ENCODE measurements around the gene CXXC4.

CXXC4 gene

DNA sequence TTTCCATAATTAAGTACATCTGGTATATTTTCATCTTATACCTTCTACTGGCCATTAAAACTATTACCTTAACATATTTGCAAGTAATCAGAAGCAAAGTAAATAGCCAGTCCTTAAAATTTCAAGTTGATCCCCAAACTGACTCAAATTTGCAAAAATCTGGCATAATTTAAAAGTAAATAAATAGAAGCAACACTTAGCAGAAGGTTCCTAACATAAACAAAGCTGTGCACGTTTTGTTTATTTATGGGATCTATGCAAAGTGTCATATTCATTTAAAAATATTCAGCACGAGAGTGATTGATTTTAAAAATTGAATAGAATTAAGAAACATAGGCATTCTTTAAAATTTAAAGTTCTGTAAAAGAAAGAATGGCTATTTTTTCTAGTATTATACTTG, 9.8 kb upstream of the CXXC4 start:
- H3K4me3 ChIP-seq (ENCODE audit: low read length), result no peak overlapping the region
- no peaks in the 10 kb centered on the region for H3K9me3 ChIP-seq (ENCODE audit: control insufficient read depth, insufficient read depth, low read length)
- no peaks in the 10 kb centered on the region for H3K36me3 ChIP-seq (ENCODE audit: control insufficient read depth, insufficient read depth, low read length)
- no peaks in the 10 kb centered on the region for H3K27me3 ChIP-seq (ENCODE audit: control insufficient read depth, insufficient read depth, low read length)
- no peak for DNase-seq (ENCODE audit: low read depth, low spot score)
- H3K27ac ChIP-seq (ENCODE audit: low read length), result no peak overlapping the region
- WGBS (ENCODE audit: insufficient coverage, insufficient read length), result 100% methylated on average over 1 of the region's 2 CpGs
- H3K4me1 ChIP-seq (ENCODE audit: control insufficient read depth, insufficient read depth, low read length), result no peaks in the 10 kb centered on the region

DNA sequence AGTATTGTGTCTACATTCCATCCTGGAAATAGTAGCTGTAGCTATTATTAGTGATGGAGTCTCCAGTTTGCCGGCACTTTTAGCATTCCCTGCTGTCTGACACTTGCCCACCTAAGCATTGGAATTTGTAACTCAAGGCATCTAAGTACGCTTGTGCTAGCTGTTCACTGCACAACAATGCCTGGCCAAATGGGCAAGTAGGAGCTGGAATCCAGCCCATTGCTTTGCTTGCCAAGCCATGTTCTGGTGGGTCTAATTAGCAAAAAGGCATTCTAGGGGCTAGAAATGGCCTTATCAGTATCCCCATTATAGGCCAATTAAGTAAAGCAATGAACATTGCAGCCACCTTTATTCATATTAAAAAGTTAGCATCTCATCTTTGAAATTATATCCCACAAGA, 7.8 kb upstream of the CXXC4 start:
- no peak for DNase-seq (ENCODE audit: low read depth, low spot score)
- no peak overlapping the region for H3K4me3 ChIP-seq (ENCODE audit: low read length)
- no CpG with 5 or more reads among the region's 2 CpGs for WGBS (ENCODE audit: insufficient coverage, insufficient read length)
- no peak overlapping the region for H3K27ac ChIP-seq (ENCODE audit: low read length)
- H3K27me3 ChIP-seq (ENCODE audit: control insufficient read depth, insufficient read depth, low read length), result no peaks in the 10 kb centered on the region
- H3K36me3 ChIP-seq (ENCODE audit: control insufficient read depth, insufficient read depth, low read length), result no peaks in the 10 kb centered on the region
- H3K4me1 ChIP-seq (ENCODE audit: control insufficient read depth, insufficient read depth, low read length), result no peaks in the 10 kb centered on the region
- no peaks in the 10 kb centered on the region for H3K9me3 ChIP-seq (ENCODE audit: control insufficient read depth, insufficient read depth, low read length)

GRCh38 chr4:104501290-104501689, 6.6 kb upstream of the CXXC4 start:
- no peak for DNase-seq (ENCODE audit: low read depth, low spot score)
- H3K4me3 ChIP-seq (ENCODE audit: low read length), result no peak overlapping the region
- WGBS (ENCODE audit: insufficient coverage, insufficient read length), result no CpG with 5 or more reads among the region's 3 CpGs

GRCh38 chr4:104500442-104500841, 5.7 kb upstream of the CXXC4 start:
- DNase-seq (ENCODE audit: low read depth, low spot score), result no peak
- Histone ChIP-seq H3K36me3 (ENCODE audit: control insufficient read depth, insufficient read depth, low read length) (no peaks in the 10 kb centered on the region), H3K4me3 (ENCODE audit: low read length) (no peak overlapping the region), H3K27ac (ENCODE audit: low read length) (no peak overlapping the region), H3K27me3 (ENCODE audit: control insufficient read depth, insufficient read depth, low read length) (no peaks in the 10 kb centered on the region), H3K9me3 (ENCODE audit: control insufficient read depth, insufficient read depth, low read length) (no peaks in the 10 kb centered on the region), H3K4me1 (ENCODE audit: control insufficient read depth, insufficient read depth, low read length) (no peaks in the 10 kb centered on the region)
- 100% methylated on average over 2 of the region's 5 CpGs for WGBS (ENCODE audit: insufficient coverage, insufficient read length)

More at GRCh38 chr4:104501290-104501689, 6.6 kb upstream of the CXXC4 start:
- Histone ChIP-seq H3K9me3 (ENCODE audit: control insufficient read depth, insufficient read depth, low read length) (no peaks in the 10 kb centered on the region), H3K27me3 (ENCODE audit: control insufficient read depth, insufficient read depth, low read length) (no peaks in the 10 kb centered on the region), H3K4me1 (ENCODE audit: control insufficient read depth, insufficient read depth, low read length) (no peaks in the 10 kb centered on the region), H3K27ac (ENCODE audit: low read length) (no peak overlapping the region), H3K36me3 (ENCODE audit: control insufficient read depth, insufficient read depth, low read length) (no peaks in the 10 kb centered on the region)

DNA sequence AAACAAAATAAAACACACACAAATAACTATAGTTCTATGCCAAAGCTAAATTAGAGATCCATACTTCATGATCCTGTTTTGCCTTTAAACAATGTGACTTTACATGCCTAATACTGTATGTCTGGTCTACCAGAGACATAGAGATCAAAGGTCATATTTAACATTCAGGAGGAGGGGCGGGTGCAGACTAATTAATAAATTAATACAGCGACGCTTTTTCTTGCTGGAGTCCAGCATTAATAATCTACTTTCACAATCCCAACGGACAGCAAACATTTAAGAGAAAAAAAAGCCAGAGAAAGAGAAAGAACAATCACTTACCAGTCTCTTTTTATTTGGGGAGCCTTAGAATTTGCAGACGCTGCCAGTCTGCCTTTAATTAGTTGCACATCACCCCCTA, 509 bp downstream of the CXXC4 start:
- no CpG with 5 or more reads among the region's 5 CpGs for WGBS (ENCODE audit: insufficient coverage, insufficient read length)

DNA sequence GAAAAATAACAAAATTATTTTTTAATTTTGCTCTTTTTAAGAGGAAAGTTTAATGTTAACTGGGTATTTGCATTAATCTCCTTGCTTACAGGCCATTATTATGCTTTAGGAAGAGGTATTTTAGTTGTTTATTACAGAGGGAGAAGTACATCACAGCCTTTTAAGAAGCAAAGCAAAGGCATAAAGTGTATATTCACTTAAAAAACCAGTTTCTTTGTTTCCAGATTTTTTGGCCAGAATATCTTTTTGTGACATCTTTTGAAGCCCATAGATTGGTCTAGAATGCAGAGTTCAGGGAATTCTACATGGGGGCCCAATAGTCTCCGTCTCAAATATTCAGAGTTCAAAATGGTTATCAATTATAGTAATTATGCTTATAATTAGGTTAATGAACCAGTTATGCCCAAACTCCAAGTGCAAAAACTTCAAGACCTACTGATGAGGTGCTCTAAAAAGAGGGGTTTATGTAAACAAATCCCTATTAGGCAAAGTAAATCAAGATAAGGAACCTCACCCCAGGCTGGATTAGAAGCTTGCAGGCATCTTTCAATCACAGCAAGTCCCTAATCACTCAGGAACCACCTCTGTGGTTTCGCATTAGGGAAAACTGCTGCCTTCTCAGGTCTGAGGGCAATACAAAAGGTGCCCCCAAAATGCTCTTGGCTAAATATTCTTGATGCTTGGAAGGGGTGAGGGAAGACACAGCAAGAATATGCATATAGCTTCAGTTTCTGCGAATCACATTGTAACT, 1.4 kb downstream of the CXXC4 start:
- Histone ChIP-seq H3K4me3 (ENCODE audit: low read length) (no peak overlapping the region), H3K9me3 (ENCODE audit: control insufficient read depth, insufficient read depth, low read length) (no peaks in the 10 kb centered on the region)

More for the DNA sequence above, 509 bp downstream of the CXXC4 start:
- Histone ChIP-seq H3K4me1 (ENCODE audit: control insufficient read depth, insufficient read depth, low read length) (peaks cover 2% of the 10 kb centered on the region; the same call in 1 of the 2 replicates), H3K36me3 (ENCODE audit: control insufficient read depth, insufficient read depth, low read length) (no peaks in the 10 kb centered on the region), H3K27me3 (ENCODE audit: control insufficient read depth, insufficient read depth, low read length) (no peaks in the 10 kb centered on the region), H3K4me3 (ENCODE audit: low read length) (peak overlapping the region; percentile 65; the same call in 1 of the 2 replicates), H3K27ac (ENCODE audit: low read length) (no peak overlapping the region), H3K9me3 (ENCODE audit: control insufficient read depth, insufficient read depth, low read length) (no peaks in the 10 kb centered on the region)
- DNase-seq (ENCODE audit: low read depth, low spot score), result no peak

GRCh38 chr4:104492183-104492771, 2.4 kb downstream of the CXXC4 start:
- H3K27ac ChIP-seq (ENCODE audit: low read length), result no peak overlapping the region
- peak overlapping the region; percentile 98; the same call in 1 of the 2 replicates for H3K4me3 ChIP-seq (ENCODE audit: low read length)
- H3K36me3 ChIP-seq (ENCODE audit: control insufficient read depth, insufficient read depth, low read length), result no peaks in the 10 kb centered on the region
- no peaks in the 10 kb centered on the region for H3K27me3 ChIP-seq (ENCODE audit: control insufficient read depth, insufficient read depth, low read length)
- H3K9me3 ChIP-seq (ENCODE audit: control insufficient read depth, insufficient read depth, low read length), result no peaks in the 10 kb centered on the region
- peaks cover 2% of the 10 kb centered on the region; the same call in 1 of the 2 replicates for H3K4me1 ChIP-seq (ENCODE audit: control insufficient read depth, insufficient read depth, low read length)
- no peak for DNase-seq (ENCODE audit: low read depth, low spot score)
- no CpG with 5 or more reads among the region's 7 CpGs for WGBS (ENCODE audit: insufficient coverage, insufficient read length)

More for the DNA sequence above, 1.4 kb downstream of the CXXC4 start:
- no peak overlapping the region for H3K27ac ChIP-seq (ENCODE audit: low read length)
- H3K27me3 ChIP-seq (ENCODE audit: control insufficient read depth, insufficient read depth, low read length), result no peaks in the 10 kb centered on the region
- WGBS (ENCODE audit: insufficient coverage, insufficient read length), result no CpG with 5 or more reads among the region's 3 CpGs
- no peaks in the 10 kb centered on the region for H3K36me3 ChIP-seq (ENCODE audit: control insufficient read depth, insufficient read depth, low read length)
- no peak for DNase-seq (ENCODE audit: low read depth, low spot score)
- peaks cover 2% of the 10 kb centered on the region; the same call in 1 of the 2 replicates for H3K4me1 ChIP-seq (ENCODE audit: control insufficient read depth, insufficient read depth, low read length)

DNA sequence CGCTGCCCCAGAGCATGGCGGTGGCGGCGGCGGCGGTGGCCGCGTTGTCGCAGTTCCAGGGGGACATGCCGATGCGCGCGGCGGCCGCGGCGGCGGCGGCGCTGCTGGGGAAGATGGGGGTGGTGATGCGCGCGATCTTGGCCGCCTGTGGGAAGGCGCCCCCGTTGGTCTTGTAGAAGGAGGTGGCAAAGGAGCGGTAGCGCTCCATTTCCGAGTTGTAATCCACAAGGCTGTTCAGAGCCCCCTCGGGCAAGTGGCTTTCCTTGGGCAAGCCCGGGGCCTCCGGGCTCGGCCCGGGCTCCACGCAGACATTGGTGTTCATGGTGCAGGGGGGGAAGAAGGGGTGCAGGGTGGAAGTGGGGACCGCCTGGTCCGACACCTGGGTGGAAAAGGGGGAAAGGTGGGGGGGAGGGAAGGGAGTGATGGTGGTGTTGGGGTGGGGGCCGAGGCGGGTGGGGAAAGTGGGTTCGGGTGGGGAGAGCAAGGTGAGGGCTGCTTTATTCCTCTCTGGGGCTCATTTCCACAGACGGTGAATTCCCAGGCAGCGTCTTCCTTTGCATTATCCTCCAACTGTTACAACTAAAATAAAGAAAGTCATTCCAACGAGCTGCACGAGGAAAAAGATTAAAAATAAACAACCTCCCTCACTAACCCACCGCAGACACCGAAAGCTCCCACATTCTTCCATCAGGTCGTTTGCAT, 3.1 kb downstream of the CXXC4 start:
- H3K4me1 ChIP-seq (ENCODE audit: control insufficient read depth, insufficient read depth, low read length), result peaks cover 2% of the 10 kb centered on the region; the same call in 1 of the 2 replicates
- no peak overlapping the region for H3K27ac ChIP-seq (ENCODE audit: low read length)
- no peak for DNase-seq (ENCODE audit: low read depth, low spot score)
- peak overlapping the region; percentile 98; the same call in 1 of the 2 replicates for H3K4me3 ChIP-seq (ENCODE audit: low read length)
- H3K36me3 ChIP-seq (ENCODE audit: control insufficient read depth, insufficient read depth, low read length), result no peaks in the 10 kb centered on the region
- H3K9me3 ChIP-seq (ENCODE audit: control insufficient read depth, insufficient read depth, low read length), result no peaks in the 10 kb centered on the region
- no CpG with 5 or more reads among the region's 47 CpGs for WGBS (ENCODE audit: insufficient coverage, insufficient read length)
- H3K27me3 ChIP-seq (ENCODE audit: control insufficient read depth, insufficient read depth, low read length), result no peaks in the 10 kb centered on the region

GRCh38 chr4:104490770-104491480, 3.8 kb downstream of the CXXC4 start:
- Histone ChIP-seq H3K4me1 (ENCODE audit: control insufficient read depth, insufficient read depth, low read length) (peaks cover 2% of the 10 kb centered on the region; the same call in 1 of the 2 replicates), H3K27ac (ENCODE audit: low read length) (no peak overlapping the region), H3K9me3 (ENCODE audit: control insufficient read depth, insufficient read depth, low read length) (no peaks in the 10 kb centered on the region), H3K4me3 (ENCODE audit: low read length) (peak overlapping the region; percentile 98; the same call in 1 of the 2 replicates), H3K27me3 (ENCODE audit: control insufficient read depth, insufficient read depth, low read length) (no peaks in the 10 kb centered on the region), H3K36me3 (ENCODE audit: control insufficient read depth, insufficient read depth, low read length) (no peaks in the 10 kb centered on the region)
- DNase-seq (ENCODE audit: low read depth, low spot score), result no peak
- WGBS (ENCODE audit: insufficient coverage, insufficient read length), result no CpG with 5 or more reads among the region's 55 CpGs

All from iPS DF 6.9 (cell line).